GM18519 (cell line): ENCODE results near the gene PDCD6IP.
"Not testable (repeated sequence)": the region's sequence is repeated elsewhere in the genome, so short reads cannot be mapped to it uniquely, and the experiment has no call there.

Experiments
- ATAC-seq: cut with Tn5 transposase; IDR thresholded peaks from one replicate; pipeline ENCODE4 v1.9.1; 2021; ENCODE audit warnings: mild to moderate bottlenecking, moderate library complexity; ENCODE audit not compliant: unreplicated experiment, low FRiP score

The PDCD6IP gene

GRCh38 chr3:33792167-33792892 lies 6.1 kb upstream of the PDCD6IP start:
- no peak for ATAC-seq

- ATAC-seq = no peak
These were observed 3.3 kb upstream of the PDCD6IP start for GRCh38 chr3:33795131-33795530.

- no peak for ATAC-seq
These were observed 2.4 kb upstream of the PDCD6IP start for GRCh38 chr3:33795856-33796536.

- peak; percentile 40 for ATAC-seq
These were observed 365 bp upstream of the PDCD6IP start for GRCh38 chr3:33798113-33798417.

- no peak for ATAC-seq
These were observed 747 bp downstream of the PDCD6IP start for GRCh38 chr3:33799202-33799551.

- no peak for ATAC-seq
These were observed 4.8 kb downstream of the PDCD6IP start for GRCh38 chr3:33803252-33803651.

GRCh38 chr3:33803894-33804526 lies 5.6 kb downstream of the PDCD6IP start:
- no peak for ATAC-seq

GRCh38 chr3:33807191-33807590 lies 8.8 kb downstream of the PDCD6IP start:
- ATAC-seq = no peak

GRCh38 chr3:33808559-33808958 lies 10.1 kb downstream of the PDCD6IP start:
- ATAC-seq = no peak

- ATAC-seq = no peak
These were observed 12.1 kb downstream of the PDCD6IP start for GRCh38 chr3:33810545-33810944.

GRCh38 chr3:33821989-33822388 lies 23.6 kb downstream of the PDCD6IP start:
- ATAC-seq = no peak

GRCh38 chr3:33823821-33824220 lies 25.4 kb downstream of the PDCD6IP start:
- ATAC-seq = no peak

- ATAC-seq = no peak
These were observed 26.7 kb downstream of the PDCD6IP start for GRCh38 chr3:33825111-33825510.

GRCh38 chr3:33826206-33826605 lies 27.8 kb downstream of the PDCD6IP start:
- no peak for ATAC-seq

GRCh38 chr3:33826688-33827087 lies 28.3 kb downstream of the PDCD6IP start:
- ATAC-seq = no peak

GRCh38 chr3:33829720-33830119 lies 31.3 kb downstream of the PDCD6IP start:
- ATAC-seq = no peak

GRCh38 chr3:33831053-33831452 lies 32.6 kb downstream of the PDCD6IP start:
- no peak for ATAC-seq

GRCh38 chr3:33833408-33834095 lies 35.1 kb downstream of the PDCD6IP start:
- ATAC-seq = no peak

- ATAC-seq = no peak
These were observed 35.6 kb downstream of the PDCD6IP start for GRCh38 chr3:33834096-33834453.

GRCh38 chr3:33837182-33837581 lies 38.8 kb downstream of the PDCD6IP start:
- not testable (repeated sequence) for ATAC-seq

GRCh38 chr3:33839283-33839682 lies 40.9 kb downstream of the PDCD6IP start:
- ATAC-seq = no peak
